Suprapubic skin (tissue), 4 donors: Measurements from ENCODE around the gene ADGRG7.

ENCODE experiments used
- CTCF ChIP-seq, 2 donors: fragments of 200-600 bp in 1 of 2; fragments of 450-650 bp in 1 of 2; sonication (generic) in 1 of 2; IDR thresholded peaks; one replicate each; pipeline ENCODE4 v1.5.1; 2016 to 2019; ENCODE audit warnings: antibody characterized with exemption in 2 of 2, mild to moderate bottlenecking in 1 of 2, moderate library complexity in 1 of 2
- EP300 ChIP-seq: sonication (generic); formaldehyde crosslinking; IDR thresholded peaks from one replicate; pipeline ENCODE4 v1.6.1; 2017; ENCODE audit warnings: antibody characterized with exemption
- POLR2AphosphoS5 ChIP-seq, 3 donors: sonication (generic); formaldehyde crosslinking; IDR thresholded peaks; one replicate each; pipeline ENCODE4 v1.6.1; 2017; ENCODE audit warnings: antibody characterized with exemption in 3 of 3

GRCh38 chr3:100575704-100576103, 33.7 kb upstream of the ADGRG7 start:
- TF ChIP-seq CTCF (IDR thresholded peaks at IDR 0.05) (no peak), EP300 (no peak), POLR2AphosphoS5 (IDR thresholded peaks at IDR 0.05) (no peak)
